ENCODE data around the gene NTN3.

NTN3 gene

GRCh38 chr16:2471016-2471652 lies at the start of gene NTN3:
Gene NTN3, plus strand, starts transcription at chr16:2471297. Its CDS starts 405 bp downstream, at chr16:2471702.
- no peak for TF ChIP-seq CEBPB (IDR thresholded peaks at IDR 0.05)
- TF ChIP-seq TAF1 (IDR thresholded peaks at IDR 0.05; ENCODE audit: low read depth): no peak
- no peak for TF ChIP-seq RAD21 (IDR thresholded peaks at IDR 0.05; ENCODE audit: low read depth)
- no peak for TF ChIP-seq YY1 (IDR thresholded peaks at IDR 0.05; ENCODE audit: low read depth)
- 0 out of 2 replicates have a peak, but pooled peaks have one; percentile 8 for TF ChIP-seq TEAD4 (IDR thresholded peaks at IDR 0.05)
- TF ChIP-seq ZBTB7A (IDR thresholded peaks at IDR 0.05; ENCODE audit: low read depth): peak; percentile 24; the same call in 1 of the 2 replicates
- TF ChIP-seq EGR1 (IDR thresholded peaks at IDR 0.05): peak; percentile 54; the same call in 1 of the 2 replicates
- TF ChIP-seq USF1 (IDR thresholded peaks at IDR 0.05): no peak
- TF ChIP-seq EP300 (IDR thresholded peaks at IDR 0.05; ENCODE audit: borderline replicate concordance): no peak
- TF ChIP-seq CREB1 (IDR thresholded peaks at IDR 0.05; ENCODE audit: low read depth): no peak
- TF ChIP-seq TCF12 (IDR thresholded peaks at IDR 0.05; ENCODE audit: low read depth): no peak
- TF ChIP-seq NFIC (IDR thresholded peaks at IDR 0.05): no peak
- TF ChIP-seq MAX (IDR thresholded peaks at IDR 0.05): no peak

- TF ChIP-seq TEAD4 (IDR thresholded peaks at IDR 0.05) (no peak), REST (IDR thresholded peaks at IDR 0.05; ENCODE audit: low read depth) (no peak), USF1 (IDR thresholded peaks at IDR 0.05) (no peak), RAD21 (IDR thresholded peaks at IDR 0.05; ENCODE audit: low read depth) (no peak), EGR1 (IDR thresholded peaks at IDR 0.05) (no peak), TAF1 (IDR thresholded peaks at IDR 0.05; ENCODE audit: low read depth) (no peak), FOXM1 (IDR thresholded peaks at IDR 0.05; ENCODE audit: borderline replicate concordance, low read depth) (no peak), ZBTB7A (IDR thresholded peaks at IDR 0.05; ENCODE audit: low read depth) (no peak), CREB1 (IDR thresholded peaks at IDR 0.05; ENCODE audit: low read depth) (no peak), EP300 (IDR thresholded peaks at IDR 0.05; ENCODE audit: borderline replicate concordance) (no peak), YY1 (IDR thresholded peaks at IDR 0.05; ENCODE audit: low read depth) (no peak), TCF12 (IDR thresholded peaks at IDR 0.05; ENCODE audit: low read depth) (no peak), MAX (IDR thresholded peaks at IDR 0.05) (no peak), CEBPB (IDR thresholded peaks at IDR 0.05) (no peak)
Measured at GRCh38 chr16:2422123-2422867, 48.8 kb upstream of the NTN3 start.

- TF ChIP-seq CREB1 (IDR thresholded peaks at IDR 0.05; ENCODE audit: low read depth) (no peak), MAX (IDR thresholded peaks at IDR 0.05) (no peak), ZBTB7A (IDR thresholded peaks at IDR 0.05; ENCODE audit: low read depth) (no peak), TAF1 (IDR thresholded peaks at IDR 0.05; ENCODE audit: low read depth) (no peak), YY1 (IDR thresholded peaks at IDR 0.05; ENCODE audit: low read depth) (no peak), CEBPB (IDR thresholded peaks at IDR 0.05) (no peak), EP300 (IDR thresholded peaks at IDR 0.05; ENCODE audit: borderline replicate concordance) (no peak), RAD21 (IDR thresholded peaks at IDR 0.05; ENCODE audit: low read depth) (no peak), TEAD4 (IDR thresholded peaks at IDR 0.05) (no peak), FOXM1 (IDR thresholded peaks at IDR 0.05; ENCODE audit: borderline replicate concordance, low read depth) (no peak), USF1 (IDR thresholded peaks at IDR 0.05) (no peak)
Measured at GRCh38 chr16:2424061-2425007, 46.8 kb upstream of the NTN3 start.

GRCh38 chr16:2425008-2425518 lies 46.0 kb upstream of the NTN3 start:
- TF ChIP-seq YY1 (IDR thresholded peaks at IDR 0.05; ENCODE audit: low read depth) (no peak), CREB1 (IDR thresholded peaks at IDR 0.05; ENCODE audit: low read depth) (no peak), RAD21 (IDR thresholded peaks at IDR 0.05; ENCODE audit: low read depth) (no peak), FOXM1 (IDR thresholded peaks at IDR 0.05; ENCODE audit: borderline replicate concordance, low read depth) (no peak), EGR1 (IDR thresholded peaks at IDR 0.05) (no peak), USF1 (IDR thresholded peaks at IDR 0.05) (no peak)
